ENCODE results near the gene MTMR3.

Gene MTMR3

DNA sequence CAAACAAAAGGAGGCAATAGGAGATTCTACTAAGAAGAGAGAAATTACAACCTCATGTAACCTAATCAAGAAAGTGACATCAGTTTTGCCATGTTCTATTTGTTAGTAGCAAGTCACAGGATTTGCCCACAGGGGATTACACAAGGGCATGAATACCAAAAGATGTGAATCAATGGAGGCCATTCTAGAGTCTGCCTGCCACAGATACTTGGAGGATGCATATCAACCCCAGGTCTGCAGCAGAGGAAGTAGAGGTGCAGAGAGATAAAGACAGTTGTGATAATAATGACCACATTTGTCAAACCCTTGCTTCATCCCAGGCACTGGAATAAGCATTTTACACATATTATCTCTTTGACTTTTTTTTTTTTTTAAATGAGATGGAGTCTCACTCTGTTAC is 42.5 kb upstream of the MTMR3 start:
- ATAC-seq (ENCODE audit: insufficient read depth, low read depth) = no peak

GRCh38 chr22:29842172-29842571 is 40.8 kb upstream of the MTMR3 start:
- no peak overlapping the region for H3K9ac ChIP-seq (ENCODE audit: low read depth, low read length)
- H2AFZ ChIP-seq (ENCODE audit: low read depth, low read length) = no peak overlapping the region
- H3K4me2 ChIP-seq (ENCODE audit: insufficient read depth, low read length) = no peak overlapping the region
- no peaks in the 10 kb centered on the region for H3K36me3 ChIP-seq (ENCODE audit: insufficient read depth, low read length)
- H3K79me2 ChIP-seq (ENCODE audit: insufficient read depth, low read length) = peaks cover 8% of the 10 kb centered on the region
- no peaks in the 10 kb centered on the region for H3K9me3 ChIP-seq (ENCODE audit: insufficient read depth, low read length, severe bottlenecking)
- peaks cover 2% of the 10 kb centered on the region; the same call in 1 of the 2 replicates for H4K20me1 ChIP-seq (ENCODE audit: insufficient read depth, low read length)
- H3K27me3 ChIP-seq (ENCODE audit: insufficient read depth, low read length, poor library complexity) = no peaks in the 10 kb centered on the region
- no peak for TF ChIP-seq EZH2 (IDR thresholded peaks at IDR 0.05; ENCODE audit: borderline replicate concordance, low read depth, low read length, severe bottlenecking)
- TF ChIP-seq, protein P1, sequence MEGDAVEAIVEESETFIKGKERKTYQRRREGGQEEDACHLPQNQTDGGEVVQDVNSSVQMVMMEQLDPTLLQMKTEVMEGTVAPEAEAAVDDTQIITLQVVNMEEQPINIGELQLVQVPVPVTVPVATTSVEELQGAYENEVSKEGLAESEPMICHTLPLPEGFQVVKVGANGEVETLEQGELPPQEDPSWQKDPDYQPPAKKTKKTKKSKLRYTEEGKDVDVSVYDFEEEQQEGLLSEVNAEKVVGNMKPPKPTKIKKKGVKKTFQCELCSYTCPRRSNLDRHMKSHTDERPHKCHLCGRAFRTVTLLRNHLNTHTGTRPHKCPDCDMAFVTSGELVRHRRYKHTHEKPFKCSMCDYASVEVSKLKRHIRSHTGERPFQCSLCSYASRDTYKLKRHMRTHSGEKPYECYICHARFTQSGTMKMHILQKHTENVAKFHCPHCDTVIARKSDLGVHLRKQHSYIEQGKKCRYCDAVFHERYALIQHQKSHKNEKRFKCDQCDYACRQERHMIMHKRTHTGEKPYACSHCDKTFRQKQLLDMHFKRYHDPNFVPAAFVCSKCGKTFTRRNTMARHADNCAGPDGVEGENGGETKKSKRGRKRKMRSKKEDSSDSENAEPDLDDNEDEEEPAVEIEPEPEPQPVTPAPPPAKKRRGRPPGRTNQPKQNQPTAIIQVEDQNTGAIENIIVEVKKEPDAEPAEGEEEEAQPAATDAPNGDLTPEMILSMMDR (IDR thresholded peaks at IDR 0.05; ENCODE audit: borderline replicate concordance, extremely low read depth, low read length, poor library complexity, severe bottlenecking) = no peak
- ATAC-seq (ENCODE audit: insufficient read depth, low read depth) (no peak), DNase-seq (no peak)
- no peak overlapping the region for H3K27ac ChIP-seq (ENCODE audit: low read length)
- no peak overlapping the region for H3K4me3 ChIP-seq (ENCODE audit: low read depth in 1 of 2, low read length in 2 of 2)
- peaks cover 13% of the 10 kb centered on the region for H3K4me1 ChIP-seq (ENCODE audit: insufficient read depth, low read length)

More for the DNA sequence above, 42.5 kb upstream of the MTMR3 start:
- Histone ChIP-seq H3K27ac (ENCODE audit: low read length) (no peak overlapping the region), H3K36me3 (ENCODE audit: insufficient read depth, low read length) (no peaks in the 10 kb centered on the region), H3K9ac (ENCODE audit: low read depth, low read length) (no peak overlapping the region), H2AFZ (ENCODE audit: low read depth, low read length) (0 out of 2 replicates have a peak overlapping the region, but pooled peaks have one; percentile 14), H3K4me2 (ENCODE audit: insufficient read depth, low read length) (no peak overlapping the region), H3K4me1 (ENCODE audit: insufficient read depth, low read length) (peaks cover 29% of the 10 kb centered on the region), H3K9me3 (ENCODE audit: insufficient read depth, low read length, severe bottlenecking) (no peaks in the 10 kb centered on the region), H3K27me3 (ENCODE audit: insufficient read depth, low read length, poor library complexity) (no peaks in the 10 kb centered on the region), H3K79me2 (ENCODE audit: insufficient read depth, low read length) (peaks cover 25% of the 10 kb centered on the region), H4K20me1 (ENCODE audit: insufficient read depth, low read length) (peaks cover 2% of the 10 kb centered on the region; the same call in 1 of the 2 replicates), H3K4me3 (ENCODE audit: low read depth in 1 of 2, low read length in 2 of 2) (no peak overlapping the region)
- TF ChIP-seq, protein P1 (IDR thresholded peaks at IDR 0.05; ENCODE audit: borderline replicate concordance, extremely low read depth, low read length, poor library complexity, severe bottlenecking) = no peak
- no peak for TF ChIP-seq EZH2 (IDR thresholded peaks at IDR 0.05; ENCODE audit: borderline replicate concordance, low read depth, low read length, severe bottlenecking)
- DNase-seq = no peak

DNA sequence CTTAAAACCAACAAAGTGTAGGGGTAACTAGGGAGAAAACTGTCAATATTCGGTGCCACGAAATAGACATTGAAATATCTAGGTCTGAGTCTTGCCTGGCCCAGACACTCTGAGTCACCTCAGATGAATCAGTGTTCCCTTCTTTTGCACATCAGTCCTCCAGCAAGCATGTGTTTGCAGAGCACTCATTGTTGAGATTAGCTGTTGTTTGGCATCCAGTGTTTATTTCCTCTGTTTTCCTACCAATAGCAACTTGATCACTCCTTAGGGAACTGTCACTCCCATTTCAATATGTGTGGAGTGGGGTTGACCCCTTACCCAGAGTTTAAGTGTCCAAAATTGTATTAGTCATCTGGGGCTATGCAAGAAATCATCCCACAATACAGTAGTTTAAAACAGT is 40.2 kb upstream of the MTMR3 start:
- Histone ChIP-seq H3K27me3 (ENCODE audit: insufficient read depth, low read length, poor library complexity) (no peaks in the 10 kb centered on the region), H3K36me3 (ENCODE audit: insufficient read depth, low read length) (no peaks in the 10 kb centered on the region), H3K4me3 (ENCODE audit: low read depth in 1 of 2, low read length in 2 of 2) (no peak overlapping the region), H3K9me3 (ENCODE audit: insufficient read depth, low read length, severe bottlenecking) (no peaks in the 10 kb centered on the region), H4K20me1 (ENCODE audit: insufficient read depth, low read length) (no peaks in the 10 kb centered on the region), H3K79me2 (ENCODE audit: insufficient read depth, low read length) (peaks cover 3% of the 10 kb centered on the region), H3K4me2 (ENCODE audit: insufficient read depth, low read length) (no peak overlapping the region), H3K4me1 (ENCODE audit: insufficient read depth, low read length) (peaks cover 8% of the 10 kb centered on the region), H3K27ac (ENCODE audit: low read length) (no peak overlapping the region), H3K9ac (ENCODE audit: low read depth, low read length) (no peak overlapping the region), H2AFZ (ENCODE audit: low read depth, low read length) (no peak overlapping the region)
- DNase-seq (no peak), ATAC-seq (ENCODE audit: insufficient read depth, low read depth) (no peak)
- TF ChIP-seq, protein P1 (IDR thresholded peaks at IDR 0.05; ENCODE audit: borderline replicate concordance, extremely low read depth, low read length, poor library complexity, severe bottlenecking) = no peak
- no peak for TF ChIP-seq EZH2 (IDR thresholded peaks at IDR 0.05; ENCODE audit: borderline replicate concordance, low read depth, low read length, severe bottlenecking)

GRCh38 chr22:29846290-29846689 is 36.7 kb upstream of the MTMR3 start:
- no peak overlapping the region for H3K27ac ChIP-seq (ENCODE audit: low read length)
- no peak overlapping the region for H2AFZ ChIP-seq (ENCODE audit: low read depth, low read length)
- H3K36me3 ChIP-seq (ENCODE audit: insufficient read depth, low read length) = no peaks in the 10 kb centered on the region
- no peak for DNase-seq
- no peaks in the 10 kb centered on the region for H4K20me1 ChIP-seq (ENCODE audit: insufficient read depth, low read length)
- ATAC-seq (ENCODE audit: insufficient read depth, low read depth) = no peak
- H3K4me1 ChIP-seq (ENCODE audit: insufficient read depth, low read length) = no peaks in the 10 kb centered on the region
- TF ChIP-seq EZH2 (IDR thresholded peaks at IDR 0.05; ENCODE audit: borderline replicate concordance, low read depth, low read length, severe bottlenecking) = no peak
- TF ChIP-seq, protein P1 (IDR thresholded peaks at IDR 0.05; ENCODE audit: borderline replicate concordance, extremely low read depth, low read length, poor library complexity, severe bottlenecking) = no peak
- no peaks in the 10 kb centered on the region for H3K79me2 ChIP-seq (ENCODE audit: insufficient read depth, low read length)
- no peaks in the 10 kb centered on the region for H3K27me3 ChIP-seq (ENCODE audit: insufficient read depth, low read length, poor library complexity)
- H3K9ac ChIP-seq (ENCODE audit: low read depth, low read length) = no peak overlapping the region
- H3K4me2 ChIP-seq (ENCODE audit: insufficient read depth, low read length) = no peak overlapping the region
- H3K9me3 ChIP-seq (ENCODE audit: insufficient read depth, low read length, severe bottlenecking) = no peaks in the 10 kb centered on the region
- no peak overlapping the region for H3K4me3 ChIP-seq (ENCODE audit: low read depth in 1 of 2, low read length in 2 of 2)
